H1 (cell line): ENCODE measurements around the gene TDRD12. TPM values are rescaled to one million over a fixed set of nuclear protein-coding genes. Genes with fewer than 3 reads are reported as not detected.
A peak's percentile ranks its signal among the peaks of the same experiment; 100 is the strongest.

Experiments
- CTCF ChIA-PET: fragments of 300-600 bp; sonication (Branson Sonifier 250); formaldehyde crosslinking; loops from one replicate; lab custom pipeline; 2021; ENCODE audit not compliant: partially characterized antibody; lab: Charles Lee
- POLR2A ChIA-PET: fragments of 300-600 bp; sonication (Branson Sonifier 250); formaldehyde crosslinking; loops from one replicate; lab custom pipeline; 2021; ENCODE audit warnings: inconsistent platforms; ENCODE audit not compliant: partially characterized antibody; lab: Charles Lee
- DNase-seq, 2 experiments: peaks; one replicate each; pipeline versions ENCODE4 v3.0.0 to v3.0.0-alpha.2; 2010 to 2022; ENCODE audit warnings: low spot score in 2 of 2, low read depth in 1 of 2, mixed read lengths in 1 of 2
- FAIRE-seq: peaks from 2 replicates; lab custom pipeline; 2011; peaks lifted over from hg19 to GRCh38; lab: Jason Lieb, UNC
- H2AFZ ChIP-seq: 2 replicates; pipeline ENCODE4 v1.8.1; 2012; ENCODE audit warnings: low read length, inconsistent platforms
- H2AK5ac ChIP-seq: 2 replicates; pipeline ENCODE4 v1.6.1; 2013; ENCODE audit warnings: low read depth, low read length
- H2BK120ac ChIP-seq: replicated peaks from 2 replicates; pipeline ENCODE3; 2013; ENCODE audit warnings: low read depth, low read length, inconsistent platforms
- H2BK12ac ChIP-seq: 2 replicates; pipeline ENCODE4 v1.6.1; 2013; ENCODE audit warnings: low read depth, low read length
- H2BK15ac ChIP-seq: 2 replicates; pipeline ENCODE4 v1.6.1; 2013; ENCODE audit warnings: low read length
- H2BK20ac ChIP-seq: 2 replicates; pipeline ENCODE4 v1.6.1; 2013; ENCODE audit warnings: low read length
- H2BK5ac ChIP-seq: 2 replicates; pipeline ENCODE4 v1.6.1; 2013; ENCODE audit warnings: low read depth, low read length
- H3K14ac ChIP-seq: 2 replicates; pipeline ENCODE4 v1.6.1; 2013; ENCODE audit warnings: inconsistent platforms; ENCODE audit not compliant: insufficient read length
- H3K18ac ChIP-seq: 2 replicates; pipeline ENCODE4 v1.6.1; 2013; ENCODE audit warnings: low read length; ENCODE audit errors: extremely low read depth
- H3K23ac ChIP-seq: 2 replicates; pipeline ENCODE4 v1.6.1; 2013; ENCODE audit warnings: inconsistent platforms; ENCODE audit not compliant: insufficient read length
- H3K23me2 ChIP-seq: 2 replicates; pipeline ENCODE4 v1.6.1; 2013; ENCODE audit warnings: low read depth, low read length
- H3K27ac ChIP-seq: 2 replicates; pipeline ENCODE4 v1.6.1; 2011; ENCODE audit warnings: low read depth, low read length, inconsistent platforms
- H3K27me3 ChIP-seq, 4 experiments: replicated peaks in 1 of 4; 1 replicate in 1 of 4; 2 replicates in 3 of 4; pipeline versions ENCODE4 v1.6.1 to v1.8.1; 2011 to 2013; ENCODE audit warnings: low read length in 3 of 4, mild to moderate bottlenecking in 3 of 4, inconsistent platforms in 2 of 4, mixed read lengths in 2 of 4, moderate library complexity in 1 of 4; ENCODE audit not compliant: control insufficient read depth in 3 of 4, insufficient read depth in 3 of 4; ENCODE audit errors: extremely low read depth in 1 of 4
- H3K36me3 ChIP-seq, 4 experiments: 2 replicates each; pipeline versions ENCODE4 v1.6.1 to v1.8.1; 2011 to 2013; ENCODE audit warnings: mild to moderate bottlenecking in 4 of 4, low read length in 3 of 4, moderate library complexity in 2 of 4, control low read depth in 1 of 4, inconsistent platforms in 1 of 4; ENCODE audit not compliant: insufficient read depth in 4 of 4, control insufficient read depth in 2 of 4
- H3K4ac ChIP-seq: replicated peaks from 2 replicates; pipeline ENCODE3; 2013; ENCODE audit warnings: low read length, low read depth, mixed read lengths, inconsistent platforms; ENCODE audit not compliant: insufficient read length
- H3K4me1 ChIP-seq, 4 experiments: replicated peaks in 1 of 4; 1 replicate in 1 of 4; 2 replicates in 3 of 4; pipeline versions ENCODE4 v1.6.1 to v1.8.1; 2011 to 2013; ENCODE audit warnings: low read length in 3 of 4, inconsistent platforms in 2 of 4, mixed read lengths in 1 of 4; ENCODE audit not compliant: insufficient read depth in 4 of 4, control insufficient read depth in 3 of 4
- H3K4me2 ChIP-seq, 2 experiments: 2 replicates each; pipeline versions ENCODE4 v1.6.1 to v1.8.1; 2011 to 2013; ENCODE audit warnings: low read depth in 2 of 2, low read length in 2 of 2, control low read depth in 1 of 2, inconsistent platforms in 1 of 2, mild to moderate bottlenecking in 1 of 2; ENCODE audit not compliant: insufficient read depth in 1 of 2
- H3K4me3 ChIP-seq, 4 experiments: fragments of 200-600, 300-600 bp in 1 of 4; sonication (generic), shearing (Covaris generic), sonication (Bioruptor Twin) in 1 of 4; 2 replicates each; pipeline versions ENCODE4 v1.5.1 to v1.8.1; 2011 to 2016; ENCODE audit warnings: low read length in 4 of 4, low read depth in 3 of 4, control low read depth in 2 of 4, inconsistent platforms in 2 of 4, mild to moderate bottlenecking in 2 of 4, mixed read lengths in 1 of 4, moderate library complexity in 1 of 4; ENCODE audit not compliant: insufficient read depth in 2 of 4; ENCODE audit errors: extremely low read depth in 1 of 4
- H3K56ac ChIP-seq: replicated peaks from 2 replicates; pipeline ENCODE3; 2013; ENCODE audit warnings: low read depth, mild to moderate bottlenecking, mixed read lengths, low read length, inconsistent platforms; ENCODE audit not compliant: insufficient read length
- H3K79me1 ChIP-seq: 2 replicates; pipeline ENCODE4 v1.6.1; 2013; ENCODE audit warnings: low read depth, low read length, control low read depth
- H3K79me2 ChIP-seq, 2 experiments: 2 replicates each; pipeline versions ENCODE4 v1.6.1 to v1.8.1; 2012 to 2013; ENCODE audit warnings: low read length in 2 of 2, mild to moderate bottlenecking in 2 of 2, inconsistent platforms in 1 of 2; ENCODE audit not compliant: insufficient read depth in 2 of 2, control insufficient read depth in 1 of 2
- H3K9ac ChIP-seq, 4 experiments: replicated peaks in 1 of 4; 1 replicate in 1 of 4; 2 replicates in 3 of 4; pipeline versions ENCODE4 v1.6.1 to v1.8.1; 2011 to 2013; ENCODE audit warnings: low read depth in 3 of 4, low read length in 3 of 4, control low read depth in 2 of 4, mild to moderate bottlenecking in 2 of 4, moderate library complexity in 2 of 4, inconsistent platforms in 1 of 4; ENCODE audit errors: extremely low read depth in 1 of 4
- H3K9me3 ChIP-seq, 2 experiments: 2 replicates each; pipeline versions ENCODE4 v1.6.1 to v1.8.1; 2012 to 2013; ENCODE audit warnings: mild to moderate bottlenecking in 2 of 2, moderate library complexity in 2 of 2, control low read depth in 1 of 2, inconsistent platforms in 1 of 2, low read depth in 1 of 2, low read length in 1 of 2, mixed read lengths in 1 of 2; ENCODE audit not compliant: insufficient read depth in 2 of 2
- H4K20me1 ChIP-seq, 2 experiments: replicated peaks in 1 of 2; 2 replicates each; pipeline versions ENCODE3 to v1.8.1; 2011 to 2013; ENCODE audit warnings: inconsistent platforms in 2 of 2, low read length in 2 of 2, mild to moderate bottlenecking in 1 of 2; ENCODE audit not compliant: insufficient read depth in 2 of 2, control insufficient read depth in 1 of 2
- H4K5ac ChIP-seq: 2 replicates; pipeline ENCODE4 v1.6.1; 2013; ENCODE audit warnings: low read length, low read depth, mixed read lengths, inconsistent platforms; ENCODE audit not compliant: insufficient read length
- H4K8ac ChIP-seq: 2 replicates; pipeline ENCODE4 v1.8.0; 2013; ENCODE audit warnings: mild to moderate bottlenecking, moderate library complexity, low read length, inconsistent platforms; ENCODE audit not compliant: insufficient read depth; ENCODE audit errors: extremely low read depth
- H4K91ac ChIP-seq: replicated peaks from 2 replicates; pipeline ENCODE3; 2013; ENCODE audit warnings: low read length, mixed read lengths, inconsistent platforms; ENCODE audit not compliant: insufficient read length
- POLR2A ChIP-seq, 2 experiments: IDR thresholded peaks; 1 replicate in 1 of 2; 2 replicates in 1 of 2; pipeline ENCODE4 v1.6.1; 2011; ENCODE audit warnings: low read depth in 2 of 2, low read length in 2 of 2, mild to moderate bottlenecking in 2 of 2; ENCODE audit errors: control extremely low read depth in 1 of 2
- RNF2 ChIP-seq: fragments of 200-900, 300-1000 bp; sonication (generic); IDR thresholded peaks from 2 replicates; pipeline ENCODE4 v1.7.1; 2016; ENCODE audit warnings: borderline replicate concordance, low read depth, mild to moderate bottlenecking, antibody characterized with exemption, low read length; ENCODE audit not compliant: poor library complexity, severe bottlenecking; ENCODE audit errors: missing control alignments
- WGBS, 2 experiments: shearing (Covaris generic) in 1 of 2; methylation state at CpG; one replicate each; pipeline versions ENCODE4 v1.1.6 to v1.1.7; 2013 to 2015; ENCODE audit warnings: low lambda C conversion rate in 2 of 2, mixed read lengths in 2 of 2, inconsistent platforms in 1 of 2, low coverage in 1 of 2, missing lambda C conversion rate in 1 of 2; ENCODE audit not compliant: insufficient replicate concordance in 2 of 2, insufficient coverage in 1 of 2, insufficient read length in 1 of 2; ENCODE audit errors: extremely low coverage in 1 of 2, missing lambda C conversion rate in 1 of 2; 5-methylcytosine and 5-hydroxymethylcytosine counted together
- polyA plus RNA-seq, 7 experiments: library from polyadenylated mRNA; depleted of rRNA in 3 of 7; stranded (reverse) in 5 of 7; unstranded in 2 of 7; fragments of >200 nt in 5 of 7; fragments of 200-250 nt in 2 of 7; gene quantifications; 1 replicate in 5 of 7; 2 replicates in 1 of 7; 4 replicates in 1 of 7; pipeline versions ENCODE4 v1.2.1 to v1.2.3, GENCODE V29; 2011 to 2013; ENCODE audit warnings: missing spikeins in 2 of 7, mixed read lengths in 2 of 7
- total RNA-seq: library from RNA; stranded (reverse); fragmentation: NEBNext Ultra II Directional; extraction: Animal tissue kit (Norgen Biotek cat#: 25700); gene quantifications from 2 replicates; pipeline ENCODE4 v1.2.1, GENCODE V29; 2021

The TDRD12 gene
- total and polyA plus RNA-seq, 2 of the 8 experiments (the other 6 are each of a cell fraction or from before 2014, with no cell fraction given), result 0.39 to 0.88 TPM

DNA sequence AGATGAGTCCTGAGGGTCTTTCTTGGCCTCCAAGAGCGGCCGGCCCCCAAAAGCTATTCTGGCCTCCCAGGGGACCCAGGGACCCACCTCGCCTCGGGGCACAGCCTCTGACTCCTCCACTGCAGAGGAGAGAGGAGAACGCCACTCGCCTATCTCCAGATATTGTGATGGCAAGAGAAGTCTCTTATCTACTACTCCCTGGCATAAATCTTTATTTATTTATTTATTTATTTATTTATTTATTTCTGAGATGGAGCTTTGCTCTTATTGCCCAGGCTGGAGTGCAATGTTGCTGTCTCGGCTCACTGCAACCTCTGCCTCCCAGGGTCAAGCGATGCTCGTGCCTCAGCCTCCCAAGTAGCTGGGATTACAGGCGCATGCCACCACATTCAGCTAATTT is 139.0 kb downstream of the TDRD12 start:
- Histone ChIP-seq H3K23me2 (no peaks in the 10 kb centered on the region), H3K4me3 (no peak overlapping the region), H2AFZ (no peak overlapping the region), H4K8ac (peak overlapping the region; percentile 14; the same call in 1 of the 2 replicates), H2BK5ac (no peak overlapping the region), H3K4me2 (no peak overlapping the region), H2BK12ac (no peak overlapping the region), H3K23ac (no peak overlapping the region), H3K9me3 (no peaks in the 10 kb centered on the region), H3K9ac (no peak overlapping the region), H2BK120ac (no peak overlapping the region), H4K20me1 (no peaks in the 10 kb centered on the region), H3K27ac (no peak overlapping the region), H3K56ac (no peak overlapping the region), H3K4ac (no peak overlapping the region), H2BK15ac (no peak overlapping the region), H3K14ac (no peak overlapping the region), H3K27me3 (no peaks in the 10 kb centered on the region), H3K79me2 (no peaks in the 10 kb centered on the region), H3K79me1 (no peaks in the 10 kb centered on the region), H3K4me1 (no peaks in the 10 kb centered on the region; a peak in 1 of 7 replicates), H2AK5ac (no peak overlapping the region), H4K5ac (no peak overlapping the region), H3K18ac (no peak overlapping the region), H2BK20ac (no peak overlapping the region), H4K91ac (no peak overlapping the region), H3K36me3 (no peaks in the 10 kb centered on the region)
- ChIA-PET CTCF (no interaction called here), POLR2A (no interaction called here)
- no peak for DNase-seq
- 78% methylated on average over 4 of the region's 10 CpGs; no CpG with 5 or more reads in 1 of the 2 experiments for WGBS, 2 experiments
- FAIRE-seq, result no peak
- TF ChIP-seq RNF2 (no peak), POLR2A (IDR thresholded peaks at IDR 0.05; ENCODE audit: control extremely low read depth in 1 of 2, low read depth in 2 of 2, low read length in 2 of 2) (no peak)
